Esophagus muscularis mucosa (tissue), 4 donors: ENCODE data around the gene AAK1. TPM values are rescaled to one million over a fixed set of nuclear protein-coding genes. Genes with fewer than 3 reads are reported as not detected.

ENCODE experiments used
- DNase-seq: peaks from one replicate; pipeline ENCODE4 v3.0.0-alpha.2; 2017; ENCODE audit errors: extremely low spot score
- H3K27ac ChIP-seq, 4 donors: fragments of 200-600 bp; sonication (generic); replicated peaks in 1 of 4; 1 replicate in 3 of 4; 2 replicates in 1 of 4; pipeline ENCODE4 v1.5.1; 2016 to 2019; ENCODE audit warnings: mild to moderate bottlenecking in 1 of 4
- H3K27me3 ChIP-seq, 4 donors: fragments of 200-600 bp; sonication (generic); one replicate each; pipeline versions ENCODE4 v1.5.1 to v1.6.0; 2016 to 2019
- H3K36me3 ChIP-seq, 4 donors: fragments of 200-600 bp; sonication (generic); one replicate each; pipeline ENCODE4 v1.5.1; 2016 to 2019
- H3K4me1 ChIP-seq, 4 donors: fragments of 200-600 bp; sonication (generic); one replicate each; pipeline ENCODE4 v1.5.1; 2016 to 2019
- H3K4me3 ChIP-seq, 4 donors: fragments of 200-600 bp; sonication (generic); 1 replicate in 2 of 4; 2 replicates in 2 of 4; pipeline ENCODE4 v1.5.1; 2016 to 2019; ENCODE audit warnings: mild to moderate bottlenecking in 4 of 4, moderate library complexity in 1 of 4
- H3K9me3 ChIP-seq, 4 donors: fragments of 200-600 bp; sonication (generic); 1 replicate in 3 of 4; 2 replicates in 1 of 4; pipeline ENCODE4 v1.5.1; 2016 to 2019
- CTCF ChIP-seq, 3 experiments: fragments of 200-600 bp in 2 of 3; fragments of 450-650 bp in 1 of 3; sonication (generic) in 2 of 3; IDR thresholded peaks; one replicate each; pipeline ENCODE4 v1.5.1; 2017 to 2019; ENCODE audit warnings: antibody characterized with exemption in 3 of 3, mild to moderate bottlenecking in 2 of 3, moderate library complexity in 1 of 3
- EP300 ChIP-seq: sonication (generic); formaldehyde crosslinking; IDR thresholded peaks from one replicate; pipeline ENCODE4 v1.6.1; 2017; ENCODE audit warnings: antibody characterized with exemption
- POLR2A ChIP-seq: fragments of 450-650 bp; IDR thresholded peaks from one replicate; pipeline ENCODE4 v1.6.1; 2017; ENCODE audit warnings: antibody characterized with exemption, moderate library complexity, mild to moderate bottlenecking, low read depth
- POLR2AphosphoS5 ChIP-seq, 2 donors: sonication (generic); formaldehyde crosslinking; IDR thresholded peaks; one replicate each; pipeline ENCODE4 v1.6.1; 2017; ENCODE audit warnings: antibody characterized with exemption in 2 of 2
- WGBS: methylation state at CpG from one replicate; pipeline ENCODE4 v1.1.5; 2018; 5-methylcytosine and 5-hydroxymethylcytosine counted together
- intact Hi-C: fragments of 100-400 bp; cut with DNase I; formaldehyde crosslinking; loops from one replicate; pipeline ENCODE4 v1.15.1; 2023
- total RNA-seq, 4 donors: library from RNA; depleted of rRNA; stranded (reverse); fragments of >200 nt; gene quantifications; one replicate each; pipeline versions ENCODE4 v1.1.0 to v1.2.1, GENCODE V29; 2016

The AAK1 gene
- total RNA-seq, 4 donors from 2014 or later: 27.8 to 53.2 (median 41.9) TPM

DNA sequence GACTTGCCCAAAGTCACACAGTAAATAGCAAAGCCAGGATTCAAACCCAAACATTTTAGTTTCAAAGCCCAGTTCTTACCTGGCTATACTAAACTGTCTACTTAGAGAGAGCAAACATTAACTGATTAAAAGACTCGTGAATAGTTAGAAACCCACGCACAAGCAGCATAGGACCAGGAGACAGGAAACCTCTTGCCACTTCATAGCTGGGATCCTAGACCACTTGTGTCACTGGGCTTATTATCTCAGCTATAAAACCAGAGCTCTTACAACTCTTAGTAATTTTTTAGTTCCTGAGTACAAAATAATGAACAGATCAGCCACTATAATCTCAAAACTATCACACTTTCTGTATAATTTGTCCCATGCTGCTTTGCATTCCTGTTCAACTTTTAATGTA, 2.4 kb upstream of the AAK1 start:
- Histone ChIP-seq H3K27ac (peak overlapping the region; percentile 94 to 97 (median 96)), H3K4me3 (no peak overlapping the region), H3K27me3 (no peaks in the 10 kb centered on the region), H3K4me1 (peaks cover 18 to 42% (median 35%) of the 10 kb centered on the region in 4 donors), H3K9me3 (no peaks in the 10 kb centered on the region), H3K36me3 (no peaks in the 10 kb centered on the region)
- no peak for DNase-seq
- intact Hi-C loops: loop anchor here (10.0 kb wide), 1 partner anchor 261 kb away; the partner anchor contains the start of gene GFPT1
- TF ChIP-seq POLR2AphosphoS5 (IDR thresholded peaks at IDR 0.05): no peak
- TF ChIP-seq POLR2A: no peak
- no peak for TF ChIP-seq CTCF (IDR thresholded peaks at IDR 0.05)
- no peak for TF ChIP-seq EP300
- 45% methylated on average over 2 of the region's 2 CpGs for WGBS

GRCh38 chr2:69645031-69645431, 1.5 kb upstream of the AAK1 start:
- Histone ChIP-seq H3K27me3 (no peaks in the 10 kb centered on the region), H3K4me1 (peaks cover 27 to 51% (median 43%) of the 10 kb centered on the region in 4 donors), H3K36me3 (no peaks in the 10 kb centered on the region), H3K4me3 (peak overlapping the region; percentile 85 to 100 (median 98)), H3K9me3 (no peaks in the 10 kb centered on the region), H3K27ac (peak overlapping the region; percentile 94 to 97 (median 96))
- TF ChIP-seq POLR2A (no peak), CTCF (IDR thresholded peaks at IDR 0.05) (no peak), POLR2AphosphoS5 (IDR thresholded peaks at IDR 0.05) (no peak), EP300 (no peak)
- intact Hi-C loops: loop anchor here (10.0 kb wide), 1 partner anchor 260 kb away; the partner anchor contains the start of gene GFPT1
- 6% methylated on average over 7 of the region's 7 CpGs for WGBS
- no peak for DNase-seq

- Histone ChIP-seq H3K4me1 (peaks cover 31 to 56% (median 48%) of the 10 kb centered on the region in 4 donors), H3K36me3 (peaks cover 0 to under 1% (median 0%) of the 10 kb centered on the region in 4 donors), H3K4me3 (peak overlapping the region; percentile 85 to 100 (median 98)), H3K27ac (peak overlapping the region; percentile 94 to 97 (median 96)), H3K9me3 (no peaks in the 10 kb centered on the region), H3K27me3 (no peaks in the 10 kb centered on the region)
- under 1% methylated on average over 15 of the region's 15 CpGs for WGBS
- DNase-seq: no peak
- TF ChIP-seq POLR2AphosphoS5 (IDR thresholded peaks at IDR 0.05) (peak in 1 of 2 donors; percentile 18), CTCF (IDR thresholded peaks at IDR 0.05) (no peak)
- intact Hi-C loops: loop anchor here (5.0 to 10.0 kb wide), 3 partner anchors 82 to 260 kb away; partner anchors contain the start of genes GFPT1 and NFU1
These were observed 1.0 kb upstream of the AAK1 start for GRCh38 chr2:69644506-69644979.

DNA sequence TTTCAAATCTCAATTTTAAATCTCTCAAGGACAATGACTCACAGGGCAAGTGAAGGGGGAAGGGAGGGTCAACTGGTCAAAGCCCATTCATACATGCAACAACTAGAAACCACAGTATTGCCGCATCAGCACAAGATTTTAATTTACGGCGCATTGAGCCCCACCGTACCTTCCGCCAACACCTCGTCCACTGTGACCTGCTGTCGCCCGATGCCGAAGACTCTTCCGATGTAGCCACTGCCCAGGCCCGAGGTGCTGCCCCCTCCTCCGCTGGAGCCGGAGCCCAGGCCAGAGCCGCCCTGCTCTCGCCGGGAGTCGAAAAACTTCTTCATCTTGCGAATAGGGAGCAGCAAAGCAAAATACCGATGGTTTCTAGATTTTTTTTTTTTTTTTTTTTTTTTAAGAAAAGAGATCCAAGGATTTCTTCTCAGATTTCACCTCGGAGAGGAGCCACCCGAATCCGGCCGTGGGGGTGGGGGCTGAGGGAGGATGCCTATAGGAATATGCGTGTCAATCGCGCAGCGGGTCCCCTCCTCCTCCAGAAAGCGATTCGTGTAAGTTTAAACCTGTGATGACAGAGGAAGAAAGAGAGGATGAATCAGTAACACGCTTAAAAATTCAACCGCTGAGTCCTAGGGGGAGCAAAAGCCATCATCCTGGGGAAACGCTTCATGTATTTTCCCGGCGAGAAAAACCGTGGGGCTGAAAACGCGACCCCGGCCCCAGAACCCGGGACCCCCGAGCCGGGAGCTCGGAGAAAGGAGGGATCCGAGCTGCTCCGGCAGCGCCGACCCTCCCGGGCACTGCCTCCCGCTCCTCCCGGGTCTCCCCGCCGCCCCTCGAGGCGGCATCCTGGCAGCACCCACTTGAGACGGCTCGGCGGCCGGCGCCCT, 584 bp downstream of the AAK1 start:
- Histone ChIP-seq H3K36me3 (peaks cover 0 to 4% (median 0%) of the 10 kb centered on the region in 4 donors), H3K9me3 (no peaks in the 10 kb centered on the region), H3K27me3 (no peaks in the 10 kb centered on the region), H3K4me1 (peaks cover 41 to 70% (median 63%) of the 10 kb centered on the region in 4 donors), H3K4me3 (peak overlapping the region; percentile 85 to 100 (median 98)), H3K27ac (peak overlapping the region; percentile 94 to 97 (median 96))
- under 1% methylated on average over 30 of the region's 58 CpGs for WGBS
- DNase-seq: no peak
- TF ChIP-seq POLR2AphosphoS5 (IDR thresholded peaks at IDR 0.05) (peak in 1 of 2 donors; percentile 34), CTCF (IDR thresholded peaks at IDR 0.05) (no peak), EP300 (no peak), POLR2A (no peak)
- intact Hi-C loops: loop anchor here (5.0 to 10.0 kb wide), 3 partner anchors 81 to 258 kb away; partner anchors contain the start of genes GFPT1 and NFU1
